Loucy (cell line): ENCODE measurements around the gene BCAP29.

Experiments
- H2AFZ ChIP-seq: fragments of 200-600 bp; sonication (generic); 2 replicates; pipeline ENCODE4 v1.6.0; 2016; ENCODE audit warnings: antibody characterized with exemption, mild to moderate bottlenecking, low read length, moderate library complexity
- H3F3A ChIP-seq: fragments of 200-600 bp; 2 replicates; pipeline ENCODE4 v1.6.0; 2016; ENCODE audit warnings: antibody characterized with exemption, low read depth, mild to moderate bottlenecking
- H3K27me3 ChIP-seq: fragments of 200-600 bp; sonication (generic); 2 replicates; pipeline ENCODE4 v1.6.1; 2014; ENCODE audit warnings: low read length, mild to moderate bottlenecking; ENCODE audit not compliant: insufficient read depth, poor library complexity, severe bottlenecking
- H3K36me3 ChIP-seq: fragments of 200-600 bp; sonication (generic); 2 replicates; pipeline ENCODE4 v1.6.1; 2016; ENCODE audit warnings: low read length; ENCODE audit not compliant: insufficient read depth
- H3K4me1 ChIP-seq: fragments of 200-600 bp; sonication (generic); 2 replicates; pipeline ENCODE4 v1.5.1; 2014; ENCODE audit warnings: low read length, mild to moderate bottlenecking; ENCODE audit not compliant: insufficient read depth, poor library complexity, severe bottlenecking
- H3K4me2 ChIP-seq: fragments of 200-600 bp; sonication (generic); 2 replicates; pipeline ENCODE4 v1.6.0; 2014; ENCODE audit warnings: antibody characterized with exemption, low read length, low read depth, mild to moderate bottlenecking; ENCODE audit not compliant: poor library complexity, severe bottlenecking
- H3K4me3 ChIP-seq: fragments of 200-600 bp; sonication (generic); 2 replicates; pipeline ENCODE4 v1.5.1; 2014; ENCODE audit warnings: low read length, mild to moderate bottlenecking, mixed read lengths; ENCODE audit not compliant: poor library complexity, severe bottlenecking
- H3K79me2 ChIP-seq: fragments of 200-600 bp; sonication (generic); 2 replicates; pipeline ENCODE4 v1.6.1; 2014; ENCODE audit warnings: low read length; ENCODE audit not compliant: insufficient read depth
- H3K9ac ChIP-seq: fragments of 200-600 bp; sonication (generic); 2 replicates; pipeline ENCODE4 v1.6.0; 2014; ENCODE audit warnings: mild to moderate bottlenecking, low read depth, low read length, moderate library complexity; ENCODE audit not compliant: poor library complexity, severe bottlenecking
- H3K9me2 ChIP-seq: fragments of 200-600 bp; sonication (generic); replicated peaks from 2 replicates; pipeline ENCODE4 v1.6.1; 2016; ENCODE audit warnings: low read depth, low read length, mixed read lengths
- H3K9me3 ChIP-seq: fragments of 200-600 bp; sonication (generic); 2 replicates; pipeline ENCODE4 v1.6.1; 2014; ENCODE audit warnings: mild to moderate bottlenecking, antibody characterized with exemption, low read length, low read depth; ENCODE audit not compliant: insufficient read depth
- H4K20me1 ChIP-seq: fragments of 200-600 bp; sonication (generic); 2 replicates; pipeline ENCODE4 v1.6.0; 2014; ENCODE audit warnings: antibody characterized with exemption, low read length, mild to moderate bottlenecking; ENCODE audit not compliant: insufficient read depth, poor library complexity, severe bottlenecking
- EZH2phosphoT487 ChIP-seq: fragments of 200-600 bp; IDR thresholded peaks from 2 replicates; pipeline ENCODE4 v1.6.1; 2018; ENCODE audit warnings: antibody characterized with exemption, mild to moderate bottlenecking, moderate library complexity, borderline replicate concordance
- TF ChIP-seq, protein P1 (sequence below): fragments of 200-600 bp; sonication (generic); conservative IDR thresholded peaks from 2 replicates; pipeline ENCODE4 v1.5.1; 2014; ENCODE audit warnings: mild to moderate bottlenecking, antibody characterized with exemption, low read length

BCAP29 gene

DNA sequence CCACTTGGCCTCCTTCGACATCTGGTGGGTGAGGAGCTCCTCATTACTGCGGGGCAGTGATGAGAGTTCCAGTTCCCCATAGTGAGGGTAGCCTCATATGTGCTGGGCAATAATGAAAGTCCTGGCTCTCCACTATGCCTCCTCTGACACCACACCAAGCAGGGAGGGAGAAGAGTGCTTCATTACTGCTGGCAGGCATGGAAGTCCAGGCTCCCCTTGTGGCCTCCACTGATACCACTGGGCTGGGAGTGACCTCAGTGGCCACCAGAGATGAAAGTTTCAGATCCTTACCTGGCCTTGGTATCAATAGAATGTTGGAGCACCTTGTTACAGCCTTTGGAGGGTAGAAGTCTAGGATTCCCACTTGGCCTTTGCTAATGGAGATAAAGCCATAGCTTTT lies 9.7 kb upstream of the BCAP29 start:
- no peak overlapping the region for H3K4me3 ChIP-seq
- H3K4me1 ChIP-seq, result no peaks in the 10 kb centered on the region
- peaks cover 3% of the 10 kb centered on the region for H3K79me2 ChIP-seq
- no peaks in the 10 kb centered on the region for H3F3A ChIP-seq
- no peaks in the 10 kb centered on the region for H3K9me3 ChIP-seq
- H3K4me2 ChIP-seq, result no peak overlapping the region
- H3K36me3 ChIP-seq, result no peaks in the 10 kb centered on the region
- H3K27me3 ChIP-seq, result no peaks in the 10 kb centered on the region
- no peaks in the 10 kb centered on the region for H4K20me1 ChIP-seq
- no peak overlapping the region for H3K9ac ChIP-seq
- H3K9me2 ChIP-seq, result no peaks in the 10 kb centered on the region
- TF ChIP-seq, protein P1, sequence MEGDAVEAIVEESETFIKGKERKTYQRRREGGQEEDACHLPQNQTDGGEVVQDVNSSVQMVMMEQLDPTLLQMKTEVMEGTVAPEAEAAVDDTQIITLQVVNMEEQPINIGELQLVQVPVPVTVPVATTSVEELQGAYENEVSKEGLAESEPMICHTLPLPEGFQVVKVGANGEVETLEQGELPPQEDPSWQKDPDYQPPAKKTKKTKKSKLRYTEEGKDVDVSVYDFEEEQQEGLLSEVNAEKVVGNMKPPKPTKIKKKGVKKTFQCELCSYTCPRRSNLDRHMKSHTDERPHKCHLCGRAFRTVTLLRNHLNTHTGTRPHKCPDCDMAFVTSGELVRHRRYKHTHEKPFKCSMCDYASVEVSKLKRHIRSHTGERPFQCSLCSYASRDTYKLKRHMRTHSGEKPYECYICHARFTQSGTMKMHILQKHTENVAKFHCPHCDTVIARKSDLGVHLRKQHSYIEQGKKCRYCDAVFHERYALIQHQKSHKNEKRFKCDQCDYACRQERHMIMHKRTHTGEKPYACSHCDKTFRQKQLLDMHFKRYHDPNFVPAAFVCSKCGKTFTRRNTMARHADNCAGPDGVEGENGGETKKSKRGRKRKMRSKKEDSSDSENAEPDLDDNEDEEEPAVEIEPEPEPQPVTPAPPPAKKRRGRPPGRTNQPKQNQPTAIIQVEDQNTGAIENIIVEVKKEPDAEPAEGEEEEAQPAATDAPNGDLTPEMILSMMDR, result no peak
- TF ChIP-seq EZH2phosphoT487, result no peak
- H2AFZ ChIP-seq, result no peak overlapping the region

DNA sequence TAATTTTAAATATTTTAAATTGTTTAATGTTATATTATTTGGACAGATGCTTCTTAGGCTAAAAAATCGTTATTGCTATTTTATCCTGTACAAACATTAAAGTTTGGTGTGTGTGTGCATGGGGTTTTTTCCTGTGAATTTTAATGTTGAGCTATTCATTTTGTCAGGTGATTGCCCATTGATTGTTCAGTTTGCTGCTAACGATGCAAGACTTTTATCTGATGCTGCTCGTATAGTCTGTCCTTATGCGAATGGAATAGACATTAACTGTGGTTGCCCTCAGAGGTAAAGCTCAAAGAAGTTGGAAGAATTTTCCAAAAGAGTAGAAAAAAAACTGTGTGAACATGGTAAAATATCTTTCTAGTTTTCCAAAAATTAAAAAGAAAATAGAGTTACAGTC lies 6.5 kb upstream of the BCAP29 start:
- Histone ChIP-seq H3K9me2 (no peaks in the 10 kb centered on the region), H4K20me1 (no peaks in the 10 kb centered on the region), H3K9ac (no peak overlapping the region), H3K9me3 (no peaks in the 10 kb centered on the region), H2AFZ (no peak overlapping the region), H3K79me2 (no peaks in the 10 kb centered on the region), H3K36me3 (no peaks in the 10 kb centered on the region), H3K4me2 (no peak overlapping the region), H3K27me3 (no peaks in the 10 kb centered on the region), H3F3A (no peaks in the 10 kb centered on the region), H3K4me3 (no peak overlapping the region), H3K4me1 (peaks cover 6% of the 10 kb centered on the region)
- TF ChIP-seq, protein P1, result no peak
- TF ChIP-seq EZH2phosphoT487, result no peak

DNA sequence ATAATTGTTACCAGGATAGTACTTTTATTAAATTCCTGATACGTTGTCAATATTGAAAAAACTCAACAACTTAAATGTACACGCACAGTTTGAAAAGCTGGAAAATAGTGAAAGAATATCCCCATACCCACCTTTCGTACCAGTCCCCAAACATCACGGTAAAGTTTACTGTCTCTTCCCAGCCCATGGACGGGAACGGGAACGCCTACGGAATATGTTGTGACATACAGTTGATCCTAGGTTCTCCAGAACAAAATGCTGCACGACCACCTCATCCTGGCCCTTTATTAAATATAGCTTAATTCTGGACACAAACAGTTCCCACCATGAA lies 527 bp upstream of the BCAP29 start:
- Histone ChIP-seq H3K4me1 (peaks cover 29% of the 10 kb centered on the region), H3K27me3 (no peaks in the 10 kb centered on the region), H3K4me2 (peak overlapping the region; percentile 95), H3K9me3 (no peaks in the 10 kb centered on the region), H3K36me3 (no peaks in the 10 kb centered on the region), H3K9ac (peak overlapping the region; percentile 96), H3K4me3 (peak overlapping the region; percentile 99), H3F3A (no peaks in the 10 kb centered on the region), H2AFZ (peak overlapping the region; percentile 100), H3K79me2 (peaks cover 28% of the 10 kb centered on the region), H4K20me1 (peaks cover 11% of the 10 kb centered on the region), H3K9me2 (no peaks in the 10 kb centered on the region)
- TF ChIP-seq EZH2phosphoT487, result no peak
- TF ChIP-seq, protein P1, result no peak
